ENCODE data around the gene RBM20. TPM values are rescaled to one million over a fixed set of nuclear protein-coding genes. Genes with fewer than 3 reads are reported as not detected.
A peak's percentile ranks its signal among the peaks of the same experiment; 100 is the strongest.
"Not testable (repeated sequence)": the region's sequence is repeated elsewhere in the genome, so short reads cannot be mapped to it uniquely, and the experiment has no call there.

Gene RBM20
- total RNA-seq, 1 donor from 2014 or later, result 0.05 TPM

DNA sequence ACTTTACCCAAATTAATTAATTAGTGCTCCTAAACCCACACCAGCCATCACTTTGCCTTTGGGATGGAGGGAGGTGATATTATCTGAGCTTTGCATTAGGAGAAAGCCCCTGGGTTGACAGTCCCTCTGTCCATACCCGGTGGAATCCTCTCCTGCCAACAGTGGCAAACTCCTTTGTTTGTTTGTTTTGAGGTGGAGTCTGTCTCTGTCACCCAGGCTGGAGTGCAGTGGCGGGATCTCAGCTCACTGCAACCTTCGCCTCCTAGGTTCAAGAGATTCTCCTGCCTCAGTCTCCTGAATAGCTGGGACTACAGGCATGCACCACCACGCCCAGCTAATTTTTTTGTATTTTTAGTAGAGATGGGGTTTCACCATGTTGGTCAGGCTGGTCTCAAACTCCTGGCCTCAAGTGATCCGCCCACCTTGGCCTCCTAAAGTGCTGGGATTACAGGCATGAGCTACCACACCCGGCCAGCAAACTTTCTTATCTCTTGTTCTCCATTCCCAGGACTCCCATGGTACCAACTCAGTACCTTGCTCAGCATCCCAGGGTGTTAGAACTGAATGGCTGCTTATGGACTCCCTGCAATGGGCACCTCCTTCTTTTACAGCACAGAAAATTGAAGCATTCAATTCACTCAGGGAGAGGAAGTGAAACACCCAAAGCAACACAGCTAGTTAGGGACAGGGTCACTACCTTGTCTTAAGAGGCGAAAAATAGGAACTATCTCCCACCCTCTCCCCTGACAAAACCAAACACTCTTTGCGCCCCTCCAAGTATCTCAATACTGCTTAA lies 223.1 kb downstream of the RBM20 start:
- not testable (repeated sequence) for H3K36me3 Mint-ChIP-seq (ENCODE audit: low read depth); H3K27me3 Mint-ChIP-seq; H3K9me3 Mint-ChIP-seq
- intact Hi-C loops (cut with micrococcal nuclease), result loop anchor here (10.0 kb wide), 3 partner anchors 362 to 792 kb away; no protein-coding TSS in a partner anchor
- peak overlapping the region; percentile 84 for H3K27ac Mint-ChIP-seq
- peak; percentile 65 for DNase-seq
- H3K4me1 Mint-ChIP-seq, result peaks cover 84% of the 10 kb centered on the region
- peak overlapping the region; percentile 23 for H3K4me3 Mint-ChIP-seq

DNA sequence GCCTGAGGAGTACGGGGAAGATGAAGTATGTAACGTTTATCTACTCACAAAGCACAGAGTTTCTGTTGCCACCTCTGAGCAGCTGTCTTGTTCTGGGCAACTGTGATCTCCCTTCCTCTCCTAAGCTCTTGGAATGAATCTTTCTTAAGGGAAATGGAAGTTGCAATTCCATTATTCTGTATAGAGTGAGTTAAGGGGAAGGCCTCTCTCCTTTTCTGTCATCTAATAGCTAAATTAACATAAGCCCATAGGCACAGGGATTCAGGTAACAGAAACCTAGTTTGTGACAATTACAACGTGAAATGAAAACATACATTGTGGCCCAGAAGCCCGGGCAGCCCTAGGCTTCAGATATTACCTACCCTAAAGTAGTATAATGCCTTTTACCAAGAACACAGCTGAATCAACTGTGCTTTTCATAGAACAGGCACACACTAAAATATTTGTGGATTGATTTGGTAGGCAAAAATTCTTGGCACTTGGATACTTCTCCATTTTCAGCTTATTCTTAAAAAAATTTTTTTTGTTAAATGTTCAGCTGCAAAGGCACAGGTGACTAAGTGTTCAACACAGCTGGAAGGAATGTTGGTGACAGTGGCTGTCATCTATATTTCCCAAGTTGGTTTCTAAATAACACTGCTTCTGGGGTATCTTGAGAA lies 223.8 kb downstream of the RBM20 start:
- H3K27me3 Mint-ChIP-seq, result no peaks in the 10 kb centered on the region
- DNase-seq, result no peak
- peak overlapping the region; percentile 32 for H3K4me3 Mint-ChIP-seq
- peak overlapping the region; percentile 95 for H3K27ac Mint-ChIP-seq
- H3K4me1 Mint-ChIP-seq, result peaks cover 79% of the 10 kb centered on the region
- peaks cover 8% of the 10 kb centered on the region for H3K9me3 Mint-ChIP-seq
- H3K36me3 Mint-ChIP-seq (ENCODE audit: low read depth), result peaks cover 4% of the 10 kb centered on the region
- intact Hi-C loops (cut with micrococcal nuclease), result loop anchor here (10.0 kb wide), 3 partner anchors 363 to 793 kb away; no protein-coding TSS in a partner anchor

- Mint-ChIP-seq H3K27me3 (no peaks in the 10 kb centered on the region), H3K4me1 (peaks cover 74% of the 10 kb centered on the region), H3K27ac (peak overlapping the region; percentile 95), H3K9me3 (no peaks in the 10 kb centered on the region), H3K36me3 (ENCODE audit: low read depth) (peaks cover 4% of the 10 kb centered on the region), H3K4me3 (peak overlapping the region; percentile 88)
- intact Hi-C loops (cut with micrococcal nuclease), result loop anchor here (10.0 kb wide), 3 partner anchors 364 to 794 kb away; no protein-coding TSS in a partner anchor
- peak; percentile 78 for DNase-seq
Observed at GRCh38 chr10:110868981-110869380, 224.8 kb downstream of the RBM20 start.

- Mint-ChIP-seq H3K36me3 (ENCODE audit: low read depth) (peaks cover 4% of the 10 kb centered on the region), H3K27ac (peak overlapping the region; percentile 95), H3K9me3 (no peaks in the 10 kb centered on the region), H3K4me3 (peak overlapping the region; percentile 88), H3K27me3 (no peaks in the 10 kb centered on the region), H3K4me1 (peaks cover 61% of the 10 kb centered on the region)
- peak; percentile 62 for DNase-seq
- intact Hi-C loops (cut with micrococcal nuclease), result loop anchor here (1.0 kb wide), 1 partner anchor 14 kb away; no protein-coding TSS in a partner anchor
Observed at GRCh38 chr10:110870823-110871297, 226.7 kb downstream of the RBM20 start.

DNA sequence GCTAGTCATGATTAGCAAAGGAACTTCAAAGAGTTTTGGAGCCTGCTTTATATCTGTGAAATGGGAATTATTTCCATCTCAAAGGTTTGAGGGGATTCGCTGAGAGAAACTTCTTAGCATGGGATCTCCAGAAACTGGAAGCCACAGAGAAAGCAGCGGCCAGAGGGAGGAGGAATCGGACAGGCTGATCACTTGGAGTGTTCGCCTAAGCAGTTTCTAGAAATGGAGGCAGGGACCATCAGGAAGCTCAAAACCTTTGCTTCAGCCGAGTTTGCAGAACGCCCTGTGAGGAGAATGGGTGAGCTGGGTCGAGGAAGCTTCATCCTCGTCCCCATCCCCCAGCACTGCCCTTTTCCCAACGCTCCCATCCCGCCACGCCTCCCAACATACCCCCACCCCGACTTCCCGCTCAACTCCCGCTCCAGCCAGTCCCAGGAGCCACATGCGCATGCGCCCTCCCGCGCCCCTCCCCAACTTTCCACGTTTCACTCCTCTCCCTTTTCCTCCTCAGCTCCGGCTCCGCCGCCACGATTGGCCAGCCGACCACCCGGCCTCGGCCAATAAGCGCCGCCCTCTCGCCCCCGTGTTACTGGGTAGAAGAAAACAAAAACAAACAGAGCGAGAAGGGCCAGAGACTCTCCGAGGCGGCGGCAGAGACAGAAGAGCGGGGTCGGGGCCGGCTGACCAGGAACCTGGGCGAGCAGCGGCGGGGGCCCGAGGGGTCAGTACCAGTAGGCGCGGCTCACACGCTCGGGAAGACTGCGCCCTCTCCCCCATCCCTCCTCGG lies 227.4 kb downstream of the RBM20 start, which contains the start of gene PDCD4:
TSS of gene PDCD4 (plus strand) at position 631 of the 787 bp plus-strand sequence. CDS start 4,100 bp downstream, outside the sequence.
- Mint-ChIP-seq H3K27me3 (no peaks in the 10 kb centered on the region), H3K4me3 (peak within 1 kb of the TSS; percentile 88), H3K4me1 (peaks cover 55% of the 10 kb centered on the region), H3K27ac (peak within 1 kb of the TSS; percentile 95), H3K9me3 (no peaks in the 10 kb centered on the region), H3K36me3 (ENCODE audit: low read depth) (peaks cover 6% of the 10 kb centered on the region)
- peak; percentile 99 for DNase-seq
- intact Hi-C loops (cut with micrococcal nuclease), result loop anchor here (1.0 kb wide), 3 partner anchors 7 to 48 kb away; partner anchors contain the start of genes BBIP1 and SHOC2

DNA sequence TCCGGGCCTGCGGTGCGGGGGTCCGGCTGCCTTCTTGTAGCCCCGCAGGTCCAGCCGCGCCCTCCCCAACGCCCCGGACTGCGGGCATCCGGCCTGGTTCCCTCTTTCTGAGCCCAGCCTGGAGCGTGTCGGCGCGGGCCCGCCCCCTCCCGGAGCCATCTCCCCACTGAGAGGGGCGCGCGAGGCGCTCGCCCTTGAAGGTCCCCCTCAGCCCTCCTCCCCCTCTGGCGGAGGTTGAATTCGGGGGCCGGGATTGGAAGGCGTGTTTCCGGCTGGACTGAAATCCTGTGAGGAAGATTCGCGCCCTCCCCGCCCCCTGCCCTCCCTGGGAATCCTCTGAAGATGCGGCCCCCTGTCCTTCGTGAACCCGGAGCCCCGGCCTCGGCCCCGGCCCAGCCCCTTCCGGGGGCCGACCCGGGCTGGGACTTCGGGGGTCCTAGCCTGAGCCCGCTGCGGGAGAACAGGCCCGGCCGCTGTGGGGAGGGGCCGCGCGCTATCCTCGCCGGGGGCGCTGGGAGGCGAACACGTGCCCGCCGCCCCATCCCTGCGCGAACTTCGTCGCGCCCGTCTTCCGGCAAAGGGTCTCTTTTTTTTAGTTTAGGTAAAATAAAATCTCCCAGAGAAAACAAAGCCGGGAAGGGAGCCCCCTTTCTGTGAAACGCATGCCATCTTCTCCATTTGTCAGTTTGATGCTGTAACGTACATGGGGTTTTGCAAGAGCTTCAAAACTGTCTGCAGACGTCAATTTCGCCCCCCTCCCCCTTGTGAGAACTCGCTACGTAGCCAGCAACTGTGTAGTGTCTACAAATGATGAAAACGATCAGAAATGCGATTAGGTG lies 228.2 kb downstream of the RBM20 start:
- Mint-ChIP-seq H3K27ac (peak overlapping the region; percentile 93), H3K9me3 (no peaks in the 10 kb centered on the region), H3K27me3 (no peaks in the 10 kb centered on the region), H3K36me3 (ENCODE audit: low read depth) (peaks cover 8% of the 10 kb centered on the region), H3K4me3 (peak overlapping the region; percentile 88), H3K4me1 (peaks cover 50% of the 10 kb centered on the region)
- peak; percentile 91 for DNase-seq
- intact Hi-C loops (cut with micrococcal nuclease), result loop anchor here (1.0 kb wide), 2 partner anchors 8 to 47 kb away; partner anchors contain the start of genes BBIP1 and SHOC2

GRCh38 chr10:110872984-110873923 lies 229.1 kb downstream of the RBM20 start:
- Mint-ChIP-seq H3K27ac (peak overlapping the region; percentile 93), H3K36me3 (ENCODE audit: low read depth) (peaks cover 14% of the 10 kb centered on the region), H3K4me3 (peak overlapping the region; percentile 88), H3K4me1 (peaks cover 44% of the 10 kb centered on the region), H3K27me3 (no peaks in the 10 kb centered on the region), H3K9me3 (no peaks in the 10 kb centered on the region)
- no peak for DNase-seq
- intact Hi-C loops (cut with micrococcal nuclease), result loop anchor here (1.0 kb wide), 2 partner anchors 9 to 46 kb away; partner anchors contain the start of genes BBIP1 and SHOC2

GRCh38 chr10:110873951-110874350 lies 229.8 kb downstream of the RBM20 start:
- Mint-ChIP-seq H3K27ac (peak overlapping the region; percentile 23), H3K36me3 (ENCODE audit: low read depth) (peaks cover 20% of the 10 kb centered on the region), H3K4me1 (peaks cover 40% of the 10 kb centered on the region), H3K27me3 (no peaks in the 10 kb centered on the region), H3K4me3 (peak overlapping the region; percentile 78), H3K9me3 (no peaks in the 10 kb centered on the region)
- no peak for DNase-seq
- intact Hi-C loops (cut with micrococcal nuclease), result no loop called here

GRCh38 chr10:110876000-110876399 lies 231.9 kb downstream of the RBM20 start:
- H3K27ac Mint-ChIP-seq, result no peak overlapping the region
- H3K9me3 Mint-ChIP-seq, result no peaks in the 10 kb centered on the region
- no peak overlapping the region for H3K4me3 Mint-ChIP-seq
- intact Hi-C loops (cut with micrococcal nuclease), result no loop called here
- no peak for DNase-seq
- peaks cover 27% of the 10 kb centered on the region for H3K36me3 Mint-ChIP-seq (ENCODE audit: low read depth)
- H3K27me3 Mint-ChIP-seq, result no peaks in the 10 kb centered on the region
- peaks cover 27% of the 10 kb centered on the region for H3K4me1 Mint-ChIP-seq

- Mint-ChIP-seq H3K27ac (no peak overlapping the region), H3K4me1 (peaks cover 26% of the 10 kb centered on the region), H3K4me3 (no peak overlapping the region), H3K27me3 (no peaks in the 10 kb centered on the region), H3K36me3 (ENCODE audit: low read depth) (peaks cover 33% of the 10 kb centered on the region), H3K9me3 (no peaks in the 10 kb centered on the region)
- intact Hi-C loops (cut with micrococcal nuclease), result no loop called here
- no peak for DNase-seq
Observed at GRCh38 chr10:110876788-110877187, 232.7 kb downstream of the RBM20 start.

DNA sequence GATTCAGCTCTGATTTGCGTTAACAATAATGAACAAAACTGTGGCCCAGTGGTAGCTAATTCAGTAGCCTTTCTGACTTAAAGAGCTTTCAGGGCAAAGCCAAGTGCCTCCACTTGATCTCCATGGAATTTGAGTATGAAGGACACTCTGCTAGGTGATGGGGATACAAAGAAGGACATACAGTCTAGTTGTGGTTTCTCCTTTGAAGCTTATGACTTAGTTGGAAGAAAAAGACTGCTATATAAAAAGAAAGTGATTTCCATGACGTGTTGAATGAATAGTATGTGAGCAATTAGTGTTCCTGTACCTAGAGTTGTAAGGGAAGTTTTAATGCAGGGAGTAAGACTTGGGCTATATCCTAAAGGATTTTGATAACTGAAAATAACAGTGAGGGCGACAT lies 235.9 kb downstream of the RBM20 start:
- H3K4me1 Mint-ChIP-seq, result peaks cover 27% of the 10 kb centered on the region
- H3K36me3 Mint-ChIP-seq (ENCODE audit: low read depth), result peaks cover 49% of the 10 kb centered on the region
- H3K9me3 Mint-ChIP-seq, result no peaks in the 10 kb centered on the region
- no peak overlapping the region for H3K4me3 Mint-ChIP-seq
- H3K27ac Mint-ChIP-seq, result no peak overlapping the region
- no peak for DNase-seq
- intact Hi-C loops (cut with micrococcal nuclease), result no loop called here
- H3K27me3 Mint-ChIP-seq, result no peaks in the 10 kb centered on the region

DNA sequence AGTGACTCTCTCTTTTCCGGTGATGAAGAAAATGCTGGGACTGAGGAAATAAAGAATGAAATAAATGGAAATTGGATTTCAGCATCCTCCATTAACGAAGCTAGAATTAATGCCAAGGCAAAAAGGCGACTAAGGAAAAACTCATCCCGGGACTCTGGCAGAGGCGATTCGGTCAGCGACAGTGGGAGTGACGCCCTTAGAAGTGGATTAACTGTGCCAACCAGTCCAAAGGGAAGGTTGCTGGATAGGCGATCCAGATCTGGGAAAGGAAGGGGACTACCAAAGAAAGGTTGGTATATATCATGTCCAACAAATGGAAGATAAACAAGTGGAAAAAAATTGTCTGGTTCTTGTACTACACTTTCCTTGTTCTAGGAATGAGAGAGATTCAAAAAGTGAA lies 237.1 kb downstream of the RBM20 start:
- Mint-ChIP-seq H3K9me3 (no peaks in the 10 kb centered on the region), H3K27ac (peak overlapping the region; percentile 12), H3K4me1 (peaks cover 31% of the 10 kb centered on the region)

More for the DNA sequence above, 237.1 kb downstream of the RBM20 start:
- intact Hi-C loops (cut with micrococcal nuclease), result no loop called here
- DNase-seq, result no peak
- H3K36me3 Mint-ChIP-seq (ENCODE audit: low read depth), result peaks cover 50% of the 10 kb centered on the region
- H3K27me3 Mint-ChIP-seq, result no peaks in the 10 kb centered on the region
- no peak overlapping the region for H3K4me3 Mint-ChIP-seq

Measured in activated CD4-positive, alpha-beta T cell treated with anti-CD3 and anti-CD28 coated beads, Interleukin-2, amount 10 ng/mL, durations not matched to agents 24 days and 14 days (primary cell).